Suprapubic skin (tissue), 4 donors: ENCODE results near the gene GPSM3. TPM values are rescaled to one million over a fixed set of nuclear protein-coding genes. Genes with fewer than 3 reads are reported as not detected.
"Not testable (repeated sequence)": the region's sequence is repeated elsewhere in the genome, so short reads cannot be mapped to it uniquely, and the experiment has no call there.

Source experiments
- DNase-seq, 2 donors: peaks; one replicate each; pipeline ENCODE4 v3.0.0-alpha.2; 2019; ENCODE audit warnings: low spot score in 2 of 2
- H3K27ac ChIP-seq: fragments of 200-600 bp; sonication (generic); one replicate; pipeline ENCODE4 v1.5.1; 2019
- H3K27me3 ChIP-seq: fragments of 200-600 bp; sonication (generic); one replicate; pipeline ENCODE4 v1.5.1; 2019
- H3K36me3 ChIP-seq: fragments of 200-600 bp; sonication (generic); one replicate; pipeline ENCODE4 v1.5.1; 2019
- H3K4me1 ChIP-seq: fragments of 200-600 bp; sonication (generic); one replicate; pipeline ENCODE4 v1.5.1; 2019
- H3K4me3 ChIP-seq: fragments of 200-600 bp; sonication (generic); one replicate; pipeline ENCODE4 v1.5.1; 2019; ENCODE audit warnings: mild to moderate bottlenecking
- H3K9me3 ChIP-seq: fragments of 200-600 bp; sonication (generic); one replicate; pipeline ENCODE4 v1.5.1; 2019
- EP300 ChIP-seq: sonication (generic); formaldehyde crosslinking; IDR thresholded peaks from one replicate; pipeline ENCODE4 v1.6.1; 2017; ENCODE audit warnings: antibody characterized with exemption
- POLR2A ChIP-seq, 2 donors: fragments of 450-650 bp; IDR thresholded peaks; one replicate each; pipeline ENCODE4 v1.6.1; 2017; ENCODE audit warnings: antibody characterized with exemption in 2 of 2, mild to moderate bottlenecking in 2 of 2, moderate library complexity in 2 of 2
- POLR2AphosphoS5 ChIP-seq, 3 donors: sonication (generic); formaldehyde crosslinking; IDR thresholded peaks; one replicate each; pipeline ENCODE4 v1.6.1; 2017; ENCODE audit warnings: antibody characterized with exemption in 3 of 3
- WGBS: methylation state at CpG from one replicate; pipeline ENCODE4 v1.1.5; 2018; 5-methylcytosine and 5-hydroxymethylcytosine counted together
- total RNA-seq, 4 donors: library from RNA; depleted of rRNA; stranded (reverse); fragments of >200 nt; gene quantifications; one replicate each; pipeline ENCODE4 v1.1.0, GENCODE V29; 2016
- TF ChIP-seq, protein P1 (sequence below), 2 donors: fragments of 200-600 bp in 1 of 2; fragments of 450-650 bp in 1 of 2; sonication (generic) in 1 of 2; IDR thresholded peaks; one replicate each; pipeline ENCODE4 v1.5.1; 2016 to 2019; ENCODE audit warnings: antibody characterized with exemption in 2 of 2, mild to moderate bottlenecking in 1 of 2, moderate library complexity in 1 of 2

Gene GPSM3
- total RNA-seq, 4 donors from 2014 or later, result 4.8 to 5.5 (median 5.1) TPM

DNA sequence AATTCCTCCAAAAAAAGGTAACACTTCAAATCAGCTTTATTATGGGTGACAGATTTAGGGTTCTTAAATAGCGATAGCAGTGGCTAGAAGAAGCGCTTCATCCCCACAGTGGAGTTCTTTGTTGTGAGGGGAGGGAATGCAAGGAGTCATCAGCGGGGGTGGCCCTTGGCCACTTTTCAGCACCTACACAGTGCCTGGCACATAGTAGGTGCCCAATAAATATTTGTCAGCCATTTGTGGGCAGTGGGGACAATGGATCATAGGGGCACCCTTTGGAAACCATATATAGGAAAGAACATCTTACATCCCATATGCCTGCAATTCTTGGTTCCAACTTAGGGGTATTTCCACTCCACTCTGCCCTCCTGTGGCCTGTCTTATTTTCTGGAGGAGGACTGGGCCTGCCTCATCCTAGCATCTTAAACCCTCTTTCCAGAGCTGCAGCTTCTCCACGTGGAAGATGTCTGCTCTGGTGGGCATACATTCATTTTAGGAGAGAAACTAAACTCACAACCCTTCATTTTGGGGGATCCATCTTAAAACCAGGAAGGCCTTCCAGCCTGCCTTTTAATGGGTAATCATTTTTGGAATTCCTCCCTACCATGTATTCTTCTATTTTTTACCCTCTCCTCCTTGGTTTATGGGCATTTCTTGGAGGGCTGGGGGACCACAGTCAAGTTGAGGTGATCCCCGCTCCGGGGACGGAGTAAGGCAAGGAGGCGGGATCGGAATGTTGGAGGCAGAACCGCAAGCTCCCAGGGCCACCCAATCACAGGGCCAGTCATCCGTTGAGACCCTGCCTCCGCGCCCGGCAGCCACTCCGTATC, 2.6 kb upstream of the GPSM3 start:
- no peaks in the 10 kb centered on the region for H3K36me3 ChIP-seq
- H3K9me3 ChIP-seq, result no peaks in the 10 kb centered on the region
- no peaks in the 10 kb centered on the region for H3K27me3 ChIP-seq
- DNase-seq, result no peak
- WGBS, result 13% methylated on average over 15 of the region's 15 CpGs
- peaks cover 54% of the 10 kb centered on the region for H3K4me1 ChIP-seq
- peak overlapping the region; percentile 88 for H3K4me3 ChIP-seq
- H3K27ac ChIP-seq, result peak overlapping the region; percentile 99
- TF ChIP-seq, protein P1, sequence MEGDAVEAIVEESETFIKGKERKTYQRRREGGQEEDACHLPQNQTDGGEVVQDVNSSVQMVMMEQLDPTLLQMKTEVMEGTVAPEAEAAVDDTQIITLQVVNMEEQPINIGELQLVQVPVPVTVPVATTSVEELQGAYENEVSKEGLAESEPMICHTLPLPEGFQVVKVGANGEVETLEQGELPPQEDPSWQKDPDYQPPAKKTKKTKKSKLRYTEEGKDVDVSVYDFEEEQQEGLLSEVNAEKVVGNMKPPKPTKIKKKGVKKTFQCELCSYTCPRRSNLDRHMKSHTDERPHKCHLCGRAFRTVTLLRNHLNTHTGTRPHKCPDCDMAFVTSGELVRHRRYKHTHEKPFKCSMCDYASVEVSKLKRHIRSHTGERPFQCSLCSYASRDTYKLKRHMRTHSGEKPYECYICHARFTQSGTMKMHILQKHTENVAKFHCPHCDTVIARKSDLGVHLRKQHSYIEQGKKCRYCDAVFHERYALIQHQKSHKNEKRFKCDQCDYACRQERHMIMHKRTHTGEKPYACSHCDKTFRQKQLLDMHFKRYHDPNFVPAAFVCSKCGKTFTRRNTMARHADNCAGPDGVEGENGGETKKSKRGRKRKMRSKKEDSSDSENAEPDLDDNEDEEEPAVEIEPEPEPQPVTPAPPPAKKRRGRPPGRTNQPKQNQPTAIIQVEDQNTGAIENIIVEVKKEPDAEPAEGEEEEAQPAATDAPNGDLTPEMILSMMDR (IDR thresholded peaks at IDR 0.05), result peak in 1 of 2 donors; percentile 30
- TF ChIP-seq EP300 (no peak), POLR2A (IDR thresholded peaks at IDR 0.05) (peak in 1 of 2 donors; percentile 62), POLR2AphosphoS5 (IDR thresholded peaks at IDR 0.05) (peak in 1 of 3 donors; percentile 3)

DNA sequence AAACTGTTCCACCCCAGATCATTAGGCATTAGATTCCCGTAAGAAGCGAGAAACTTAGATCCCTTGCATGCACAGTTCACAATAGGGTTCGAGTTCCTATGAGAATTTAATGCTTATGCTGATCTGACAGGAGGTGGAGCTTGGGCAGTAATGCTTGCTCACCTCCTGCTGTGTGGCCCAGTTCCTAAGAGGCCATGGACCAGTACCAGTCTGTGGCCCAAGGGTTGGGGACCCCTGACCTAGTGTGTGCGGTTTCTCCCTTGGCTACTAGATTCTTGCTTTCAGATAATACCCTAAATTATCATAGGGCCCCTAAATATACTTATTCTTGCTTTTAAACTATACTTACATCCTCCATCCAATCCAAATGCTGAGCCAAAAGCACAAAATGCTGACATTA, 1.9 kb upstream of the GPSM3 start:
- no peak for TF ChIP-seq POLR2A (IDR thresholded peaks at IDR 0.05)
- TF ChIP-seq EP300, result no peak
- no peak for TF ChIP-seq POLR2AphosphoS5 (IDR thresholded peaks at IDR 0.05)
- TF ChIP-seq, protein P1 (IDR thresholded peaks at IDR 0.05), result no peak
- WGBS, result 89% methylated on average over 4 of the region's 4 CpGs
- DNase-seq, result no peak
- H3K36me3 ChIP-seq, result no peaks in the 10 kb centered on the region
- peak overlapping the region; percentile 99 for H3K27ac ChIP-seq
- H3K4me1 ChIP-seq, result peaks cover 54% of the 10 kb centered on the region
- H3K9me3 ChIP-seq, result no peaks in the 10 kb centered on the region
- H3K4me3 ChIP-seq, result no peak overlapping the region
- H3K27me3 ChIP-seq, result no peaks in the 10 kb centered on the region

DNA sequence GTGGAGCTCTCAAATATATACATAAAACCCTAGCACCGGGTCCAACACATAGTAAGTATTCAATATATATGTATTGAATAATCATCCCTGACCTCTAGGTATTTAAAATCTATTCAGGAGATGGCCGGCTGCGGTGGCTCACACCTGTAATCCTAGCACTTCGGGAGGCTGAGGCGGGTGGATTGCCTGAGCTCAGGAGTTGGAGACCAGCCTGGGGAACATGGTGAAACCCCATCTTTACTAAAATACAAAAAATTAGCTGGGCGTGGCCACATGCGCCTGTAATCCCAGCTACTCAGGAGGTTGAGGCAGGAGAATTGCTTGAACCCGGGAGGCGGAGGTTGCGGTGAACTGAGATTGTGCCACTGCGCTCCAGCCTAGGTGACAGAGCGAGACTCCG, 653 bp upstream of the GPSM3 start:
- 73% methylated on average over 13 of the region's 13 CpGs for WGBS
- Histone ChIP-seq H3K27ac (peak overlapping the region; percentile 89), H3K4me1 (peaks cover 66% of the 10 kb centered on the region), H3K4me3 (peak overlapping the region; percentile 61)
- not testable (repeated sequence) for H3K9me3 ChIP-seq, DNase-seq, H3K36me3 ChIP-seq, H3K27me3 ChIP-seq

DNA sequence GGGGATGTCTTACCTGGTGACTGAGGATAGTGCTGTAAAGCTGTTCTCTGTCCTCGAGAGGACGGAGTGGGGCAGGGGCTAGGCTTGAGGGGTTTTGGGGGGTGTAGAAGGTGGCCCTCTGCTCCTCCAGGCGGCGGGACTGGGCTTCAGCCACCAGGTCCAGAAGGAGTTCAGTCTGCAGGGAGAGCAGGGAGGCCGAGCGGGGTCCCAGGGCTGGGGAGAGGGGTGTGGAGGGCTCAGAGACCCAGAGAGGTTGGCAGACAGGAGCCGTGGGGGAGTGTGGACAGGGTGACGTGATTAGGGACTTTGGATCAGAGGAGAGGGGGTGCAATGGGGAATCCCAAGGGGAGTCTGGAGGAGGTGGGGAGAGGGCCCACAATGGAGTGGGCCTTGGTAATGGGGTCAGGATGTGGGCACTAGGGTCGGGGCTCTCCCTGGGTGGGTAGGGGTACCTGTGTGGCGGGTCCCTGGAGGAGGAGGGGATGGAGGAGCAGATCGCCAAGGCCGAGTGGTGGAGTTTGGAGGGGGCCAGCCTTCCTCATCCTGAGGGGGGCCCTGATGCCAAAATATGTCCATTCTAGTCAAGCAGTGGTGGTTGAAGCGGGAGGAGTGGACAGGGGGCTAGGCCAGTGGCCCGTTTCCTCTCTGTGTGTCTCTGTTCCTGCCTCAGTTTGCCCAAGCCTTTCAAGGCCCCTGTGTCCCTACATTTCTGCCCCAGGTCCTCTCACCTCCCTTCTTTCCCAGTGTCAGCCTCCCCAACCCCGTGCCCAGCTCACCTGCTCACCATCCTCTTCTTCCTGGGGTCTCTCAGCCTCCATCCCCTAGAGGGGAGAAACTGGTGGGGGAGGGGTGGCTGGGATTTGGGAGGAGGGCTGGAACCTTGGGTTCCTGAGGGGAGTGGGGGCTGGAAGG, 491 bp downstream of the GPSM3 start:
- Histone ChIP-seq H3K4me3 (peak overlapping the region; percentile 61), H3K4me1 (peaks cover 72% of the 10 kb centered on the region), H3K27me3 (no peaks in the 10 kb centered on the region), H3K27ac (peak overlapping the region; percentile 89), H3K36me3 (peaks cover 12% of the 10 kb centered on the region), H3K9me3 (no peaks in the 10 kb centered on the region)
- DNase-seq, result peak in 1 of 2 donors; percentile 67
- TF ChIP-seq POLR2A (IDR thresholded peaks at IDR 0.05), result no peak
- TF ChIP-seq, protein P1 (IDR thresholded peaks at IDR 0.05), result no peak
- no peak for TF ChIP-seq EP300
- no peak for TF ChIP-seq POLR2AphosphoS5 (IDR thresholded peaks at IDR 0.05)
- WGBS, result 70% methylated on average over 15 of the region's 15 CpGs

DNA sequence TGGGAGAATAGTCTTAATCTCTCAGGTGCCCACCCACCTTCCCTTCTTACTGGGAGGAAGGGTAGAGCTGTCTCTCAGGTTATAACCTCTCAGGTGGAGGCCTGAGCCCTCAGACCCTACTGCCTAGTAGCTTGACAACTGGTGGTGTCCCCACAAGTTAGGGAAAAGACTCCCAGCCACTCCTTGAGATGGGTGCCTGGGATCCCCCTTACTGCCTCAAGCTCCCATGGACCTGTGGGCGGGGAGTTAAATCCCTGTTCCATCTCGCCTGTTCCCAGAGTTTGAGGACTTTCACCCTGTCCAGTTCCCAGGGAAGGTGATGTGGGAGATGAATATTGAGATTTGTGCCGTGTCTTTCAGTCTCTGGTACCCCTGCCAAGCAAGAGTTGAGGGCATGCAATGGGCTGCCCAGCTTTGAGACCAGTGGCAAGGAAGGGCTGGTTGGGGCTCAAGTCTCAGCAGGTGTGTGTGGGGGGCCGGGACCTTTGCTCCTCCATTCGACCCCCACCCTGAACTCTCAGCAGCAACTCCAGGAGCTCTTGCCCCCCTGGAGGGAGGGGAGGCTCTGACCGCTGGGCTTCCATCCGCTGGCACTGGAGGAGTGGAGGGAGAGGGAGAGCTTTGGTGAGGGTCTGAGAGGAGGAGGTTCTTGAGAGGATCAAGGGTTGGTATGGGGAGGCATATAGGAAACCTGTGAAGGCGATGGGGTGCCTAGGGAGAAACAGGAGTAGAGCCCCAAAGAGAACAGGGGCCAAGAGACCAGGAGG, 1.3 kb downstream of the GPSM3 start:
- Histone ChIP-seq H3K36me3 (peaks cover 21% of the 10 kb centered on the region), H3K27me3 (no peaks in the 10 kb centered on the region), H3K9me3 (no peaks in the 10 kb centered on the region), H3K4me3 (peak overlapping the region; percentile 61), H3K4me1 (peaks cover 74% of the 10 kb centered on the region), H3K27ac (peak overlapping the region; percentile 89)
- DNase-seq, result no peak
- 96% methylated on average over 5 of the region's 8 CpGs for WGBS
- no peak for TF ChIP-seq POLR2AphosphoS5 (IDR thresholded peaks at IDR 0.05)
- TF ChIP-seq, protein P1 (IDR thresholded peaks at IDR 0.05), result no peak
- no peak for TF ChIP-seq POLR2A (IDR thresholded peaks at IDR 0.05)
- TF ChIP-seq EP300, result no peak
